SK-N-SH treated with all-trans-retinoic acid at 6 μM for 48 hours (cell line): ENCODE measurements around the gene RRAS.

Source experiments
- ESRRG ChIP-seq: fragments of 250-450 bp; sonication (Bioruptor Pico); IDR thresholded peaks from 2 replicates; pipeline ENCODE4 v1.6.1; 2021; ENCODE audit warnings: mild to moderate bottlenecking
- RARB ChIP-seq: fragments of 250-450 bp; sonication (Bioruptor Pico); IDR thresholded peaks from 2 replicates; pipeline ENCODE4 v1.8.0; 2021; ENCODE audit warnings: mild to moderate bottlenecking, moderate library complexity
- SNAI2 ChIP-seq: fragments of 250-450 bp; sonication (Bioruptor Pico); IDR thresholded peaks from 2 replicates; pipeline ENCODE4 v1.5.0; 2020; ENCODE audit warnings: mild to moderate bottlenecking, moderate library complexity
- TCF4 ChIP-seq: fragments of 250-450 bp; sonication (Bioruptor Pico); IDR thresholded peaks from 2 replicates; pipeline ENCODE4 v1.8.0; 2021; ENCODE audit warnings: mild to moderate bottlenecking, moderate library complexity, borderline replicate concordance
- TOX ChIP-seq: fragments of 250-450 bp; sonication (Bioruptor Pico); IDR thresholded peaks from 2 replicates; pipeline ENCODE4 v1.8.0; 2021; ENCODE audit warnings: mild to moderate bottlenecking, moderate library complexity, borderline replicate concordance
- ZC3H10 ChIP-seq: fragments of 250-450 bp; sonication (Bioruptor Pico); IDR thresholded peaks from 2 replicates; pipeline ENCODE4 v1.5.1; 2021; ENCODE audit warnings: mild to moderate bottlenecking, moderate library complexity
- ZFP3 ChIP-seq: fragments of 250-450 bp; sonication (Bioruptor Pico); IDR thresholded peaks from 2 replicates; pipeline ENCODE4 v1.5.0; 2020; ENCODE audit warnings: mild to moderate bottlenecking, moderate library complexity
- TF ChIP-seq, protein P1 (sequence below): fragments of 250-450 bp; sonication (Bioruptor Pico); IDR thresholded peaks from 2 replicates; pipeline ENCODE4 v1.5.1; 2020; ENCODE audit warnings: low read depth, mild to moderate bottlenecking, moderate library complexity

DNA sequence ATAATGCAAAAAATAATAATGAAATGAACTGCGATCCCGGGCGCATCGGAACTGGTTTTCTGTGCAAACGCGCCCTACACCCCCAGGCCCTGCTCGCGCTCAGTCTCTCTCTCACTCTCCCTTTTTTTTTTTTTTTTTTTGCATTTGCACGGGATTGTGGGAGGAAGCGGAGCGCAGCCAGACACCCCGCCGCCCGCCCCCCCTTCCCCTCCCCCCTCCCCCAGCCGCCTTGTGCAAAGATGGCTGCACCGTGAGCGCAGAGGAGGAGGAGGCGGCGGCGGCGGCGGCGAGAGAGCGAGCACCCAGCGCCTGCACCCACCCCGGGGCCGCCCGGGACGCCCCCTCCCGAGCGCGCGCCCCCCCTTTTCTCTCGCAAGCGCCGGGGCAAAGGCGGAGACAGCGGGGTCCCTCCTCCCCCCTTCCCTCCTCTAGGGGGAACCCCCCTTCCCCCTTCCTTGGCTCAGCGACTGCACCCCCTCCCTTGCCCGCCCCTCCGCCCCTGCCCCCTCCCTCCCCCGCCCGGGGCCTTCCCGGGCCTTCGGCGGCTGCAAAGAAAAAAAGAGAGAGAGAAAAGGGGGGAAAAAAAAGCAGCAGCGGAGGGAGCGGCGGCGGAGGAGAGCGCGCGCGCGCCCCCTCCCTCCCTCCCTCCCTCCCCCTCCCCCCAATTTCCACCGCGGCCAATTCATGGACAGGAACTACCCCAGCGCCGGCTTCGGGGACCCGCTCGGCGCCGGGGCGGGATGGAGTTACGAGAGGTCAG, 48.8 kb downstream of the RRAS start, which contains the start of gene PRR12:
- TF ChIP-seq, protein P1, sequence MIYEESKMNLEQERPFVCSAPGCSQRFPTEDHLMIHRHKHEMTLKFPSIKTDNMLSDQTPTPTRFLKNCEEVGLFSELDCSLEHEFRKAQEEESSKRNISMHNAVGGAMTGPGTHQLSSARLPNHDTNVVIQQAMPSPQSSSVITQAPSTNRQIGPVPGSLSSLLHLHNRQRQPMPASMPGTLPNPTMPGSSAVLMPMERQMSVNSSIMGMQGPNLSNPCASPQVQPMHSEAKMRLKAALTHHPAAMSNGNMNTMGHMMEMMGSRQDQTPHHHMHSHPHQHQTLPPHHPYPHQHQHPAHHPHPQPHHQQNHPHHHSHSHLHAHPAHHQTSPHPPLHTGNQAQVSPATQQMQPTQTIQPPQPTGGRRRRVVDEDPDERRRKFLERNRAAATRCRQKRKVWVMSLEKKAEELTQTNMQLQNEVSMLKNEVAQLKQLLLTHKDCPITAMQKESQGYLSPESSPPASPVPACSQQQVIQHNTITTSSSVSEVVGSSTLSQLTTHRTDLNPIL (CRISPR knock-in tag), result no peak
- no peak for TF ChIP-seq ZFP3 (CRISPR knock-in tag)
- no peak for TF ChIP-seq RARB (CRISPR knock-in tag)
- TF ChIP-seq TOX, result no peak
- TF ChIP-seq ZC3H10 (CRISPR knock-in tag), result no peak
- TF ChIP-seq ESRRG, result no peak
- TF ChIP-seq SNAI2, result no peak
- TF ChIP-seq TCF4 (CRISPR knock-in tag), result no peak
